Suppressor macrophage treated with lipopolysaccharide for 1 hour (primary cell): Measurements from ENCODE around the gene CNKSR1.
A peak's percentile ranks its signal among the peaks of the same experiment; 100 is the strongest.

ENCODE experiments used
- DNase-seq, 3 donors: peaks; one replicate each; pipeline ENCODE4 v3.0.0-alpha.2; 2020 to 2022

CNKSR1 gene

GRCh38 chr1:26230682-26231081 is 53.4 kb downstream of the CNKSR1 start:
- peak; percentile 69 to 82 (median 74) for DNase-seq

- DNase-seq = peak; percentile 99
Observed at GRCh38 chr1:26233903-26234643, 56.8 kb downstream of the CNKSR1 start, which contains the start of gene CEP85. CEP85 (plus strand) TSS chr1:26234200; CDS start chr1:26239784, 5,584 bp downstream.

- DNase-seq = peak; percentile 15 to 27 (median 17)
Observed at GRCh38 chr1:26234644-26235370, 57.5 kb downstream of the CNKSR1 start.

GRCh38 chr1:26237230-26237966 is 60.1 kb downstream of the CNKSR1 start:
- DNase-seq = peak; percentile 8 to 40 (median 24)
